GM10248 (cell line): ENCODE results near the gene NAP1L4.

Experiments
- CTCF ChIA-PET: fragments of 300-600 bp; sonication (Branson Sonifier 250); formaldehyde crosslinking; extraction: SDS; loops from one replicate; lab custom pipeline; 2021; ENCODE audit warnings: antibody characterized with exemption; lab: Yijun Ruan, JAX
- POLR2A ChIA-PET: fragments of 350-650 bp; sonication (Branson Sonifier 250); formaldehyde crosslinking; extraction: SDS; loops from one replicate; lab custom pipeline; 2020; ENCODE audit warnings: antibody characterized with exemption; lab: Yijun Ruan, JAX
- DNase-seq: peaks from one replicate; pipeline ENCODE4 v3.0.0; 2012; ENCODE audit errors: extremely low spot score
- TF ChIP-seq, protein P1 (sequence below): IDR thresholded peaks from 2 replicates; pipeline ENCODE4 v1.5.1; 2012; ENCODE audit warnings: mild to moderate bottlenecking, low read depth; ENCODE audit errors: extremely low read depth, missing control alignments, control extremely low read depth

The NAP1L4 gene

DNA sequence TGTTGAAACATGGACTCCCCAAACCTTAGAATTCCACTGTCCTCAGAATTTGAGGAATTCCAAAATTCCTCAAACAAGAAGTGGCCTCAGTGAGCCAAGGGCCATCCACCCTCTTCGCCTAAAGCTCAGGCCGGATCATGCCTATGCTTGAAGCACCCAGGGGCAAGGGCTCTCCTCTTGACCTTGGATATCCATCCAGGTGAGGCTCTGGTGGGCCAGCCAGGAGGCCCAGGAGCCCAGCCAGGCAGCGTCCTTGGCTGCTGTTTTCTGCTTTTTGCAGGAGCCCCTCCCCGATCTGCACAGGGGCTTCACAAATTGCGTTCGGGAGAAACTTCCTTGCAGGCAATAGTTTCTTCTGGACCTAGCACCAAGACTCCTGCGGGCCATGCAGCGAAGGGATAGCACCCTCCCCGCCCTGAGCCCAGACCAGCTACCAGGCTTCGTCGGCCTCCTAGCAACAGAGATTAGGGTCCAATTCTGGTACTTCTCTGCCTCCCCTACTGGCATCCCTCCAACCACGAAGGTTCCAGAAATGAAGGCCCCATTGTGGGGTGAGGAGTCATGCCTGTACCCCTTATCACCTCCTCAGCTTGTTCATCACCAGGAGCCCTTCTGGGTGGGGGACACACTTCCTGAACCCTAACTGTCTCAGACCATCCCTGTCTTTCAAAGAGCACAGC, 64.9 kb downstream of the NAP1L4 start:
- TF ChIP-seq, protein P1, sequence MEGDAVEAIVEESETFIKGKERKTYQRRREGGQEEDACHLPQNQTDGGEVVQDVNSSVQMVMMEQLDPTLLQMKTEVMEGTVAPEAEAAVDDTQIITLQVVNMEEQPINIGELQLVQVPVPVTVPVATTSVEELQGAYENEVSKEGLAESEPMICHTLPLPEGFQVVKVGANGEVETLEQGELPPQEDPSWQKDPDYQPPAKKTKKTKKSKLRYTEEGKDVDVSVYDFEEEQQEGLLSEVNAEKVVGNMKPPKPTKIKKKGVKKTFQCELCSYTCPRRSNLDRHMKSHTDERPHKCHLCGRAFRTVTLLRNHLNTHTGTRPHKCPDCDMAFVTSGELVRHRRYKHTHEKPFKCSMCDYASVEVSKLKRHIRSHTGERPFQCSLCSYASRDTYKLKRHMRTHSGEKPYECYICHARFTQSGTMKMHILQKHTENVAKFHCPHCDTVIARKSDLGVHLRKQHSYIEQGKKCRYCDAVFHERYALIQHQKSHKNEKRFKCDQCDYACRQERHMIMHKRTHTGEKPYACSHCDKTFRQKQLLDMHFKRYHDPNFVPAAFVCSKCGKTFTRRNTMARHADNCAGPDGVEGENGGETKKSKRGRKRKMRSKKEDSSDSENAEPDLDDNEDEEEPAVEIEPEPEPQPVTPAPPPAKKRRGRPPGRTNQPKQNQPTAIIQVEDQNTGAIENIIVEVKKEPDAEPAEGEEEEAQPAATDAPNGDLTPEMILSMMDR, result no peak
- no peak for DNase-seq
- ChIA-PET POLR2A (interaction anchor here (0.5 kb wide), 1 partner anchor 12 kb away, joined by 3 read pairs; no protein-coding TSS in a partner anchor), CTCF (interaction anchor here (2.0 kb wide), 1 partner anchor 394 kb away, joined by 7 read pairs; no protein-coding TSS in a partner anchor)

DNA sequence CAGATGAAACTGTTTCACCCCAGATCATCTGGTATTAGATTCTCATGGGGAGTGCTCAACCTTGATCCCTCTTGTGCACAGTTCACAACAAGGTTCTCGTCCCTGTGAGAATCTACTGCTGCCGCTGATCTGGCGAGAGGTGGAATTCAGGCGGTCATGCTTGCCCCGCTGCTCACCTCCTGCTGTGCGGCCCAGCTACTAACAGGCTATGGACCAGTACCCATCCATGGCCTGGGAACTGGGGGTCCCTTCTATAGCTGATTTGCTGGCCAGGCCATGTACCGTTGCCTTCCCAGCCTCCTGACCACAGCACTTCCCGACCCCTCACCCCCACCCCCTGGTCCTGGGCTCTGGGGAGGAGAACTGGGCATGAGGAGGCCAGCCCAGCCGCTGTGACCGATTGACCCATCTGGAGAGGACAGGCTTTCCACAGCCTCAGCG, 65.5 kb downstream of the NAP1L4 start:
- POLR2A ChIA-PET, result no interaction called here
- DNase-seq, result no peak
- CTCF ChIA-PET, result interaction anchor here (2.0 kb wide), 1 partner anchor 393 kb away, joined by 7 read pairs; no protein-coding TSS in a partner anchor
- TF ChIP-seq, protein P1, result no peak

DNA sequence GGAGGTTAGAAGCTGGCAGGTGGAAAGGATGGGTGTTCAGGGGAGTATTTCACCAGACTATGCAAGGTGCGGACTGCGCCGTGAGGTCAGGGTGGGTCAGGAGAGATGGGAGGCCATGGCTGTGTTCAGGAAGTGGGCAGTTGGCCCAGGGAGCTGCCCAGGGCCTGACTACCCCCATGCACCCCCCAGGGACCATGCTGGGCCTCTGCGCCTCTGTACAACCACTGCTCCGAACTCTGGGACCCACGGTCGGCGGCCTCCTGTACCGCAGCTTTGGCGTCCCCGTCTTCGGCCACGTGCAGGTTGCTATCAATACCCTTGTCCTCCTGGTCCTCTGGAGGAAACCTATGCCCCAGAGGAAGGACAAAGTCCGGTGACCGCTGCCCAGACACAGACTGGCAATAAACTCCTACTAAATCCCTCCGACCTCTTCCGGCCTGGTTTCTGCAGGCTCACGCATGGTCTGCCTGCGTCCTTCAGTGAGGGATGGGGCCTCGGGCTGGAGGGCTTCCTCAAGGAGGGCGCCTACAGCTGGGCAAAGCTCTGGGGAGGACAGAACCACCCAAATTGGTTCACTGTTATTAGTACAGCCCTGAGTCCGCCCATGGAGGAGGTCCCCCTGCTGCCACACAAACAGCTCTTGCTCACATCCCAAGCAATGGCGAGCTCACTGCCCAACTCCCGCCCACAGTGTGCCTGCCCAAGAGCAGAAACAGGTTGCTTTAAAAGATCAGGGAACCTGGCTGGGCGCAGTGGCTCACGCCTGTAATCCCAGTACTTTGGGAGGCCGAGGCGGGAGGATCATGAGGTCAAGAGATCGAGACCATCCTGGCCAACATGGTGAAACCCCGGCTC, 67.1 kb downstream of the NAP1L4 start:
- POLR2A ChIA-PET, result no interaction called here
- TF ChIP-seq, protein P1, result no peak
- no peak for DNase-seq
- CTCF ChIA-PET, result interaction anchor here (1.1 kb wide), 2 partner anchors 9 to 37 kb away, joined by 3 read pairs; no protein-coding TSS in a partner anchor

DNA sequence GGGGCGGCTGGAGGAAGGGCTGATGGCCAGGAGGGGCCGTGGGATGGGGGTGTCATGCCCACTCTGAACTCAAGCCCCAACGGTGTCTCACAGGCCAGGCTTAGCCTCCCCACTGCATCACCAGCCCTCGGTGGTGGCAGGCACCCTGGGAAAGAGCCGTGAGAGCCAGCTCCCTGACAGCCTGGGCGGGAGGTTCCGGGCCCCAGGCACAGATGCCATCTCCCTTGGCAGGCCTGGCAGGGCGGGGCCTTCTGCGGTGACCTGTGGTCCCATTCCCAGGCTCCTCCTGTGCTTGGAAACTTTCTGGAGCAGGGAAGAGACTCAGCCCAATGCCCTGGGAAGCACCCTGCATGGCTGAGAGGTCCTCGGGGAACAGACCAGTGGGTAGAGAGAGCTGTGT, 67.7 kb downstream of the NAP1L4 start:
- DNase-seq, result no peak
- POLR2A ChIA-PET, result no interaction called here
- TF ChIP-seq, protein P1, result no peak
- CTCF ChIA-PET, result no interaction called here

DNA sequence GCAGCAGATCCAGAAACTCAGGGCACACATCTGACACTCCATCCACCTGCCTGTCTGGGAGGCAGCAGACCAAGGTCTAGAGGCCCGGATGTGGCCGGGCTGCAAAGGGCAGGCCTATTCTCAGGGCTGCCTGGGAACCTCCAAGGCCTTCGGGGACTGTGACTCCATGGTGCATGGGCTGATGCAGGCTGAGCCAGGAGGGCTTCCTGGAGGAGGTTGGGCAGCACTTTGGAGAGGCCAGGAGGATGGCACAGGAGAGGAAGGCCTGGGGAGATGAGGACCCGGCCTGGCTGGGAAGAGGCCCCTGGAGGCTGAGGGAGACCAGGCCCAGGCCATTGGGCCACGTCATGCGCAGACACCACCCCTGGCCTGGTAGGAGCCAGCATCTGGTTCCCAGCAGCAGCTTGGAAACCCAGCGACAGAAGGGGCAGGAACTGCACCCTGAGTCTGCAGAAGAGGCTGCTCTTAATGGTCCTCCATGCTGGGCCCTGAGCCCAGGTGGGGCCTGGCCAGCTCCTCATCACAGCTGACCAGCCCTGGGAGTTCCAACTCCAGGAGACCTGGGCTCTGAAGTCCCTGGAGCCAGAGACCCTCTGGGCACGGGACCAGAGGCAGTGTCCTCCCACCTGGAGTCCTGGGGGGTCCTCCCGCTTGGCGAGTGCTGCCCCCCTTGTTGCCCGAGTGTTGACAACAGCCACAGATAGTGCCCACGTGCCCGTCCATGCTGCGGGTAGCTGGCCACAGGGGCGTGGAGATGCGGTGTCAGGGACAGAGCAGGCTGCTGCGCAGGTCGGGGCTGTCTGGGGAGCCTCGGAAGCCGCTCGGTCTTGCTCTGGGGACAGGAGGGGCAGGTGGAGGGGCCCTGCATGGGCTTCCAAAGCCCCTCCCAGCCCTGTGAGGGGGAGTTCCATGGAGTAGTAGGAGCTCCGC, 68.4 kb downstream of the NAP1L4 start:
- DNase-seq, result no peak
- POLR2A ChIA-PET, result no interaction called here
- CTCF ChIA-PET, result interaction anchor here (0.8 kb wide), 1 partner anchor 9 kb away, joined by 3 read pairs; no protein-coding TSS in a partner anchor
- TF ChIP-seq, protein P1, result no peak
